ENCODE measurements around the gene CFAP100.

Gene CFAP100

DNA sequence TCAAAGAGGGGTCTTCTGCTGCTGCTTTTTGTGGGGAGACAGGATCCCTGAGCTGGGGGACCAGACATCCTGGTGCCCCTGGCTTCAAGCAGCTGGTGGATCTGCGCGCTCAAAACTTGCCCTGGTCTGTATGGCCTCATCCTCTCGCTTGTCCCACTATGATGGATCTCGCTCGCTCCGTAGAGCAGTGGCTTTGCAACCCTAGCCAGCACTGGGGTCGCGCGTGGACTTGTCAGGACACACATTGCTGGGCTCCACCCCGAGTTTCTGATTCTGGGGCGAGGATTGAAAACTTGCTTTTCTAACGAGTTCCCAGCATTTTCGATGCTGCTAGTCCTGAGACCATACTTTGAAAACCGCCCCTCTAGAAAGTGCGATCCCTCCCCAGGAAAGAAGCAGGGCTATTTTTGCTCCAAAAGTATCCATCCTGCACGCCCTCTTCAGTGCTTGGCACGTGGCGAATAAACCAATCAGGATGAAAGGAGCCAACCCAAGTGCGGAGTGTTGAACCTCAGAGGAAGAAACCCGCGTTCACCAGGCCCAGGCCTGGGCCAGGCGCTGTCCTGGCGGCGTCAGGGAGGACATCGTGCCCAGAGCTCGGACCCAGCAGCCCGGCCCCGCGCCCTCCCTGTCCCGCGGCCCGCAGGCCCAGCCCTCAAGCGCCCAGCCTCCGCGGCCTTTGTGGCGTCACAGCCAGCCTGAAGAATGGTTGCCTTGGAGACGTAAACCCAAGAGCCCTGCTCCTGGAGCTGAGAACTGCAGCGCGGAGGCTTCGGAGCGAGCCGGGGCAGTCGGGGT lies at the start of gene CFAP100:
CFAP100 (plus strand) TSS at position 731 of the 798 bp plus-strand sequence. CDS start 1,092 bp downstream, outside the sequence.
- DNase-seq (ENCODE audit: low read depth in 2 of 3, low spot score in 1 of 3) = no peak

GRCh38 chr3:126345231-126345630 lies 49.5 kb upstream of the CFAP100 start:
- no peak for DNase-seq (ENCODE audit: low read depth in 2 of 3, low spot score in 1 of 3)

DNA sequence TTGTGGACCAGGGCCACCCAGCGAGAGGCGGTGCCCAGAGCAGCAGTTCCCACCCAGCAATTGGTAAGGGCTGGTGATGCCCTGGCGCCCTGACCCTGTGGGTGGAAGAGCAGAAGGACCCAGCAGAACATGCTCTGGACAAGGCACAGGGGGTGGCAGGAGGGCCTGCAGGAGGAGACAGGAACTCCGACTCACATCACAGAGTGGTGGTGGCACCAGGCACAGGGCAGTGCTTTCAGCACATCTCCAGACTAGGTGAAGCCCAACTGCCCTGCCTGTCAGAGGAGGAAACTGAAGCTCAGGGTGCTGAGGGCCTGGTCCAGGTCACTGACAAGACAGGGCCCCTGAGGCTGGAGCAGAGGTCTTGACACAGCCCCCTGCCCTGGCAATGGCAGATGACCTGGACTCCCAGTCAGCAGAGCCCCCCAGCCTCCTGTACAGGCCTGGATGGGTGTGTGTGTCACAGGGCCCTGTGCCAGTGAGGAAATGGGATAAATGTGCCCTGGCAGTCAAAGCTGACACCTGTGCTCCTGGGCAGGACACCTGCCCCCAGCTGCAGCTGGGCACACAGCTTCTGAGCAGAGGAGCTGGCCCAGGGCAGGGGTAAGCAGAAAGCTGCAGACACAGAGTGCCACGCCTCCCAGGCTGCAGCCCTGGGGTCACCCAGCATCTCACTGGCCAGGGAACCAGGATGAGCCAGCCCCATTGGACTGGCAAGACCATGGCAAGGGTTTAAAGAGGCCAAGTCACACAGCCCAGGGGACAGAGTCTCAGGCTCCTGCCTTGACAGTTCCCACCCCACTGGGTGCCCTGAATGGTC lies 48.9 kb upstream of the CFAP100 start:
- DNase-seq (ENCODE audit: low read depth in 2 of 3, low spot score in 1 of 3) = no peak

- DNase-seq (ENCODE audit: low read depth in 2 of 3, low spot score in 1 of 3) = no peak
These were observed 48.2 kb upstream of the CFAP100 start for GRCh38 chr3:126346466-126346865.

- DNase-seq (ENCODE audit: low read depth in 2 of 3, low spot score in 1 of 3) = no peak
These were observed 47.1 kb upstream of the CFAP100 start for GRCh38 chr3:126347543-126348161.

DNA sequence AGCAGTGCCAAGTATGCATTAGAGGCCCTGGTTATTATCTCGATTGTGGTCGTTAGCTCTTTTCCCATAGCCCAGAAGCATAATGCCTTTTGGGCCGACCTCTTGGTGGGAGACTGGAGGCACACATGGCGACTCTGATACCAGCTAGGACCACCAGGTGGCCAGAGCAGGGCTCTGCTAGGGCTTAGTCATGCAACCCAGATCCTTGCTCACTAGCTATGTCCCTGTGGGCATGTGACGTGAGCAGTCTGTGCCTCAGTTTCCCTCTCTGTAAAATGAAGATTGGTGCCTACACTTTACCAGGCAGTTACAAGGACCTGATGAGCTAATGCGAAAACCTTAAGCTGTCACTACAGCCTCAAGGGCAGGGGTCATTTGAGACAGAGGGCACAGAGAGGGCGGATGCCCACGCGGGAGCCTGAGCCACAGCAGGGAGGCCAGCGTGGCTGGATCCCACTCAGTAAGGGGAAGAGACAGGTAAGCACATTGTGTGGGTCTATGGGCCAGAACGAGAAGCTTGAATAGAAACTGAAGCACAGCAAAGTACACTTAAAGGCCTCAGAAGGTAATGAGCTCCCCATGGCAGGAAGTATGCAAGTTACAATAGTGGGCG lies 46.3 kb upstream of the CFAP100 start:
- DNase-seq (ENCODE audit: low read depth in 2 of 3, low spot score in 1 of 3) = no peak

DNA sequence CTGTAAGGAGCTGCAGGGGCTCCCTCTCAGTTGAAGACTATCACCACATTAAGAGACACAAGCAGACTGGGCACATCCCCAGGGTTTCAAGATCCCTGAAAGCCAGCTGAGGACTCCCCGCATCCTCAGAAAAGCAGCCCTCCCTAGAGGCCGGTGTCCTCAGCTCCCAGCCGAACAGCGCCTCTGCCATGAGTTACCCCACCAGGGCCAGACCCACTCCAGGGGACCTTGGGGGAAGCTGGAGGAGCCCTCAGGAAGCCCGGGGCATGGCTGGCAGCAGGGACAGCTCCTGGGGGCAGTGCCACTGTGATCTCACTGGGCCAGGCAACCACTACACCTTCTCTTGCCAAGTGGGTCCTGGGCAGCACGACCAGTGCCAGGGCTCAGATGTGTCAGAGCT lies 45.6 kb upstream of the CFAP100 start:
- DNase-seq (ENCODE audit: low read depth in 2 of 3, low spot score in 1 of 3) = no peak

DNA sequence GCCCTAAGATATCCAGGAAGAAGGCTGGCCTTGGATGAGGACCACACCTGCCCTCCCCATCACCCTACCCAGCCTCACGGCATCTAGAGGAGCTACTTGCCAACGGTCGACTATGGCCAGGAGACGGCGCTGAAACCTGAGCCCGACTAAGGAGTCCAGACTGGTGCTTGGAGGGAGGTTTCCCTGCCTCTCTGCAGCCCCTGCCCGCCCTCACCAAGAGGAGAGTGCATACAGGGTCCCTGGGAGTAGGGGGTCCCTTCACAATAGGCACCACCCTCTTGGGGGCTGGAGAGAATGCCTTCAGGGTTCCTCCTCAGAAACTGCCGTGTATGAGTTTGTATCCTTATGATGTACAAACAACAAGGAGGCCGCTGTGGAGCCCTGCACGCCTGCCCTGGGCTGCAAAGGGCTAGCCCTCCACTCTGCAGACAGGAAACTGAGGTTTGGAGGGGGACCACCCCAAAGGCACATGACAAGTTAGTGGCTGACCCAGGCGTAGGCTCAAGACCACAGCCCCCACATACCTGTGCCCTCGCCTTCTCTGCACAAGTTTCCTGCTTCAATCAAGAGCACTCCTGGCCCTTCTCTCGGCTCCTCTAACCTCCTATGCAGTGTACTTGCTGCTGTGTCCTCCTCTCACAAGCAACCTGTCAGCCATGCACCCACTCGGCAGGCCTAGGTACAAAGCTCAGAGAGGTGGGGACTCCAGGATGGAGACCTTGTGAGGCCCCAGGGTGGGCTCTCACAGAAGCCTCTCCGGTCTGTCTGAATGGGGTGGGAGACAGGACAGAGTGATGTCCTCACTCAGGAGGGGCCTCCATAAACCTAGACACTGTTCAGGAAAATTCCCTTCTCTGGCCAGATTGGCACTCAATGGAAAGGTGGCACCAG lies 44.9 kb upstream of the CFAP100 start:
- DNase-seq (ENCODE audit: low read depth in 2 of 3, low spot score in 1 of 3) = no peak

GRCh38 chr3:126350502-126351085 lies 44.1 kb upstream of the CFAP100 start:
- DNase-seq (ENCODE audit: low read depth in 2 of 3, low spot score in 1 of 3) = no peak

GRCh38 chr3:126351086-126351770 lies 43.5 kb upstream of the CFAP100 start:
- no peak for DNase-seq (ENCODE audit: low read depth in 2 of 3, low spot score in 1 of 3)

GRCh38 chr3:126351771-126352475 lies 42.8 kb upstream of the CFAP100 start:
- DNase-seq (ENCODE audit: low read depth in 2 of 3, low spot score in 1 of 3) = no peak

DNA sequence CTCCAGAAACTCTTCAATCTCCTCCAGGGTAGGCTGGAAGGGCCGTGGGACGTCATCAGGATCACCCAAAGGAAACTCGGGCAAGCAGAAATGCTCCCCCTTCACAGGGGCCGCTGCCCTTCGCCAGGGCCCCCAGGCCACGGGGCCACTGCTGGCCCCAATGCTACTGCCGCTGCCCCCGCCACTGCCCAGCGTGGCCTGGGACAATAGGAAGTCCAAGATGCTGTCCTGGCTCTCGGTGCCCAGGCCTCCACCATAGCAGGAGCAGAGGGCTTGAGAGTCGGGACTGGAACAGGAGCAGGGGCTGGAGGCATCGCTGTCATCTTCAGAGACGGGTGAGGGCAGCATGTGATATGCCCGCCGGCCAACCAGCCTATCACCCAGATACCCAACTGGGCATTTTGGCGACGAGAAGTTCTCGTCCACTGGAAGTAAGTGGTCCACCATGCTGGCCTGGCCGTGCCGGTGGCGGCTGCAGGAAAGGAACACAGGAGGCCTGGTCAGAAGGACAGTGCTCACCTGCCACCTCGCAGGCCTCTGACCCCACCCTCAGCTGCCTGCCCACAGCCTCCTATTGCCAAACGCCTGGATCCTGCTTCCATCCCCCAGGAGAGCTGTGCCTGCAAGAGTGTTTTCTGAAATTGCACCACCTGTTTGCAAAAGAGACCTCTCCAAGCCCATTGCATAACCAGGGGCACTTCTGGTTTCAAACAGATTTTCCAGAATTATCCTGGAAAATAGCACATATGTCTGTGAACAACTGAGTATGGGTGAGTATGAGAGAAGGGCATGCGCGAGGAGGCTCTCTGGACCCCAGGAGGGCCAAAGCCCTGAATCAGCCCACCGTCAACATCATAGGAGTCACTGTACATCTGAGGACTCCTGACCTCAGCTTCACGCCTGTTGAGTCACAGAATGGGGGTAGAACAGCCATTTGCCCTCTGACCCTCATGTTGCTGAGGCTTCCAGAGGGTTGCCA lies 41.9 kb upstream of the CFAP100 start:
- DNase-seq (ENCODE audit: low read depth in 2 of 3, low spot score in 1 of 3) = no peak

- no peak for DNase-seq (ENCODE audit: low read depth in 2 of 3, low spot score in 1 of 3)
These were observed 40.9 kb upstream of the CFAP100 start for GRCh38 chr3:126353694-126354321.

DNA sequence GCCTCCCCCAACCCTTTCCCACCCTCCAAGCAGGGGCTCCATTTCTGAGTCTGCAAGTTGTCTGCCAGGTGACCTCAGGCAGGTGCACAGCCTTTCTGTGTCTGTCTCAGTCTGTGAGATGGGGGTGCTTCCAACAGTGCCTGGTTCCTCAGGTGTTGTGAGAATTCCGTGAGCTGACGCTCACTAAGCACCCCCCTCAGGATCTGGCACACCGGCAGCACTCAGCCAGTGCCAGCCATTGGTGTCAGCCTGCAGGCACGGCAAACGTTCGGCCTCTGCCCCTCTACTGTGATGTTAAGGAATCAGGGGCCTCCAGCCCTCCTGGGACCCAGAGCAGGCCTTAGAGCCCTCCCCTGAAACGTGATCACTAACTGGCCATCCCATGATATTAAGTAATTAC lies 39.9 kb upstream of the CFAP100 start:
- no peak for DNase-seq (ENCODE audit: low read depth in 2 of 3, low spot score in 1 of 3)

DNA sequence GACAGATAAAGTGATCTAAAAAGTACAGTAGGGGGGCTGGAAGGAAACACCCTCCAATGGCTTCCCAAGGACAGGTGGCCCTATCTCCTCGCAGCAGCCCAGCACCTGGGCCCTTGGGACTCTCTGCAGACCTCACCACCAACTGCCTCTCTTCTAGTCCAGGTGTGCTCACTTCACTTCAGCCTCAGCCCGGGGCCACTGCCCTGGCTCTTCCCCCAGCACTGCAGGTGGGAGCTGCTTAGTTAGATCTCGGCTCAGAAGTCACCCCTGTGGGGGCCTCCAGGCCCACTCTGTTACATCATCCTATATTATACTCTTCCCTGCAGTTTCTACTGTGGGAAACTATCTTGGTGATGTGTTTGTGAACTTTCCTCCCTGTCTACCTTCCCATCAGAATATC lies 39.5 kb upstream of the CFAP100 start:
- no peak for DNase-seq (ENCODE audit: low read depth in 2 of 3, low spot score in 1 of 3)

- DNase-seq (ENCODE audit: low read depth in 2 of 3, low spot score in 1 of 3) = no peak
These were observed 38.8 kb upstream of the CFAP100 start for GRCh38 chr3:126355777-126356372.
